Endothelial cell of umbilical vein (primary cell): ENCODE results near the gene FOXP1. TPM values are rescaled to one million over a fixed set of nuclear protein-coding genes. Genes with fewer than 3 reads are reported as not detected.

Source experiments
- BruUV-seq: library from RNA; stranded (reverse); fragments of 400-500 nt; replicated peaks from 2 replicates; lab custom pipeline; 2021; lab: Mats Ljungman, UMichigan
- CTCF ChIA-PET: fragments of 300-600, 350-600 bp; sonication (Branson Sonifier 250); formaldehyde crosslinking; loops from one replicate; lab custom pipeline; 2021; ENCODE audit warnings: antibody characterized with exemption, inconsistent platforms; lab: Charles Lee
- POLR2A ChIA-PET: fragments of 300-600, 350-600 bp; sonication (Branson Sonifier 250); formaldehyde crosslinking; loops from one replicate; lab custom pipeline; 2021; ENCODE audit warnings: antibody characterized with exemption, inconsistent platforms; lab: Charles Lee
- DNase-seq: peaks from one replicate; pipeline ENCODE4 v3.0.0-alpha.2; 2011; ENCODE audit warnings: low read depth, low spot score
- FAIRE-seq: peaks from 2 replicates; lab custom pipeline; 2011; peaks lifted over from hg19 to GRCh38; lab: Jason Lieb, UNC
- H2AFZ ChIP-seq: 2 replicates; pipeline ENCODE4 v1.6.0; 2012; ENCODE audit warnings: low read depth, low read length, control low read depth, inconsistent platforms
- H3K27ac ChIP-seq: 2 replicates; pipeline ENCODE4 v1.5.1; 2011; ENCODE audit warnings: low read depth, mild to moderate bottlenecking, control low read depth, low read length, moderate library complexity; ENCODE audit not compliant: insufficient read depth
- H3K27me3 ChIP-seq, 2 experiments: 2 replicates each; pipeline versions ENCODE4 v1.6.0 to v1.6.1; 2011; ENCODE audit warnings: low read length in 2 of 2, mixed read lengths in 1 of 2; ENCODE audit not compliant: control insufficient read depth in 2 of 2, insufficient read depth in 2 of 2
- H3K36me3 ChIP-seq, 2 experiments: 2 replicates in 1 of 2; 3 replicates in 1 of 2; pipeline ENCODE4 v1.5.1; 2011; ENCODE audit warnings: low read length in 2 of 2, mild to moderate bottlenecking in 1 of 2, moderate library complexity in 1 of 2; ENCODE audit not compliant: control insufficient read depth in 2 of 2, insufficient read depth in 2 of 2; ENCODE audit errors: extremely low read depth in 1 of 2
- H3K4me1 ChIP-seq: 3 replicates; pipeline ENCODE4 v1.5.1; 2011; ENCODE audit warnings: mild to moderate bottlenecking, low read length; ENCODE audit not compliant: control insufficient read depth, insufficient read depth; ENCODE audit errors: extremely low read depth
- H3K4me2 ChIP-seq: 2 replicates; pipeline ENCODE4 v1.6.1; 2011; ENCODE audit warnings: low read length, control low read depth, mixed read lengths; ENCODE audit not compliant: insufficient read depth
- H3K4me3 ChIP-seq, 3 experiments: fragments of 200-600 bp in 1 of 3; sonication (generic), shearing (Covaris generic) in 1 of 3; replicated peaks in 1 of 3; 2 replicates each; pipeline ENCODE4 v1.5.1; 2011 to 2016; ENCODE audit warnings: control low read depth in 3 of 3, low read length in 3 of 3, mild to moderate bottlenecking in 2 of 3, inconsistent platforms in 1 of 3, low read depth in 1 of 3, moderate library complexity in 1 of 3; ENCODE audit not compliant: insufficient read depth in 1 of 3
- H3K79me2 ChIP-seq: 2 replicates; pipeline ENCODE4 v1.6.0; 2012; ENCODE audit warnings: low read length, inconsistent platforms; ENCODE audit not compliant: control insufficient read depth, insufficient read depth
- H3K9ac ChIP-seq: replicated peaks from 2 replicates; pipeline ENCODE3; 2011; ENCODE audit warnings: low read length, control low read depth; ENCODE audit not compliant: insufficient read depth; ENCODE audit errors: extremely low read depth
- H3K9me1 ChIP-seq: replicated peaks from 3 replicates; pipeline ENCODE4 v1.6.0; 2011; ENCODE audit warnings: mild to moderate bottlenecking, low read length; ENCODE audit not compliant: control insufficient read depth, insufficient read depth; ENCODE audit errors: extremely low read depth
- H3K9me3 ChIP-seq: replicated peaks from 2 replicates; pipeline ENCODE4 v1.5.1; 2012; ENCODE audit warnings: low read length, inconsistent platforms; ENCODE audit not compliant: control insufficient read depth, insufficient read depth
- H4K20me1 ChIP-seq: replicated peaks from 2 replicates; pipeline ENCODE3; 2011; ENCODE audit warnings: mild to moderate bottlenecking, low read length; ENCODE audit not compliant: control insufficient read depth, insufficient read depth; ENCODE audit errors: extremely low read depth
- CTCF ChIP-seq, 2 donors: IDR thresholded peaks; 1 replicate in 1 of 2; 2 replicates in 1 of 2; pipeline ENCODE4 v1.5.1; 2011; ENCODE audit warnings: low read length in 2 of 2, mild to moderate bottlenecking in 2 of 2, moderate library complexity in 2 of 2, control low read depth in 1 of 2, inconsistent platforms in 1 of 2, low read depth in 1 of 2; ENCODE audit not compliant: insufficient read depth in 1 of 2; ENCODE audit errors: extremely low read depth in 1 of 2
- EZH2 ChIP-seq: IDR thresholded peaks from 2 replicates; pipeline ENCODE4 v1.6.1; 2012; ENCODE audit warnings: borderline replicate concordance, low read depth, mild to moderate bottlenecking, moderate library complexity, low read length, inconsistent platforms; ENCODE audit not compliant: severe bottlenecking
- FOS ChIP-seq: IDR thresholded peaks from 2 replicates; pipeline ENCODE4 v1.6.1; 2011; ENCODE audit warnings: mild to moderate bottlenecking, low read length, moderate library complexity, borderline replicate concordance; ENCODE audit not compliant: insufficient read depth
- GATA2 ChIP-seq: IDR thresholded peaks from 2 replicates; pipeline ENCODE4 v1.7.0; 2011; ENCODE audit warnings: low read depth, mild to moderate bottlenecking, moderate library complexity, mixed read lengths, low read length; ENCODE audit not compliant: insufficient read length, insufficient read depth
- JUN ChIP-seq: IDR thresholded peaks from 2 replicates; pipeline ENCODE4 v1.6.1; 2011; ENCODE audit warnings: borderline replicate concordance, low read depth; ENCODE audit not compliant: insufficient read length, insufficient read depth
- MAX ChIP-seq: IDR thresholded peaks from 2 replicates; pipeline ENCODE4 v1.6.1; 2011; ENCODE audit not compliant: insufficient read depth, insufficient read length
- MYC ChIP-seq: IDR thresholded peaks from one replicate; pipeline ENCODE4 v1.6.1; 2011; ENCODE audit warnings: mild to moderate bottlenecking, low read depth, low read length
- POLR2A ChIP-seq: IDR thresholded peaks from 2 replicates; pipeline ENCODE4 v1.6.1; 2012; ENCODE audit warnings: low read depth, mild to moderate bottlenecking, control low read depth, low read length
- POLR2AphosphoS5 ChIP-seq: IDR thresholded peaks from 2 replicates; pipeline ENCODE4 v1.6.1; 2012; ENCODE audit warnings: low read depth, mild to moderate bottlenecking, control low read depth, low read length, moderate library complexity; ENCODE audit not compliant: insufficient read depth
- dilution Hi-C: fragments of 300-500 bp; cut with MboI; formaldehyde crosslinking; loops from one replicate; pipeline ENCODE4 v1.15.0; 2019; ENCODE audit warnings: low sequenced_read_pairs; ENCODE audit not compliant: extremely low pct_ligation_motif_present
- intact Hi-C: fragments of 100-400 bp; cut with micrococcal nuclease; formaldehyde crosslinking; loops from one replicate; pipeline ENCODE4 v1.10.0; 2022
- polyA plus RNA-seq, 4 experiments: library from polyadenylated mRNA; depleted of rRNA in 3 of 4; stranded (reverse) in 3 of 4; unstranded in 1 of 4; fragments of >200 nt; gene quantifications; 2 replicates each; pipeline versions ENCODE4 v1.2.1 to v1.2.3, GENCODE V29; 2011 to 2012; ENCODE audit warnings: missing spikeins in 1 of 4
- total RNA-seq: library from RNA; stranded (reverse); gene quantifications from 2 replicates; pipeline ENCODE4 v1.2.3, GENCODE V29; 2021

FOXP1 gene
- total and polyA plus RNA-seq, 2 donors (not counting 3 experiments of a cell fraction or from before 2014, with no cell fraction given) = 41.0 to 107 TPM

GRCh38 chr3:71585131-71585530 is 1.6 kb upstream of the FOXP1 start:
- no peak for FAIRE-seq
- POLR2A ChIA-PET = interaction anchor here (0.8 kb wide), 1 partner anchor 188 kb away, joined by 3 read pairs; no protein-coding TSS in a partner anchor
- Histone ChIP-seq H3K9ac (peak overlapping the region; percentile 74), H2AFZ (peak overlapping the region; percentile 41), H3K79me2 (peaks cover 14% of the 10 kb centered on the region), H3K9me3 (no peaks in the 10 kb centered on the region), H3K27me3 (no peaks in the 10 kb centered on the region), H3K4me1 (peaks cover 28% of the 10 kb centered on the region), H4K20me1 (no peaks in the 10 kb centered on the region), H3K4me3 (peak overlapping the region in 1 of 3 experiments; percentile 64), H3K9me1 (no peaks in the 10 kb centered on the region), H3K36me3 (no peaks in the 10 kb centered on the region), H3K4me2 (peak overlapping the region; percentile 67), H3K27ac (peak overlapping the region; percentile 60)
- DNase-seq = peak; percentile 55
- intact Hi-C loops (loop anchor here (2.0 kb wide), 1 partner anchor 602 kb away; no protein-coding TSS in a partner anchor), dilution Hi-C loops (no loop called here)
- CTCF ChIA-PET = interaction anchor here (0.6 to 5.1 kb wide), 19 partner anchors 9 to 1053 kb away, joined by 3 to 32 read pairs (median 5); no protein-coding TSS in a partner anchor
- TF ChIP-seq JUN = no peak
- no peak for TF ChIP-seq MYC
- TF ChIP-seq EZH2 = no peak
- TF ChIP-seq FOS = no peak
- TF ChIP-seq POLR2A = no peak
- TF ChIP-seq MAX = no peak
- no peak for TF ChIP-seq POLR2AphosphoS5
- TF ChIP-seq GATA2 = no peak
- TF ChIP-seq CTCF (IDR thresholded peaks at IDR 0.05; ENCODE audit: extremely low read depth in 1 of 2, insufficient read depth in 1 of 2, low read depth in 1 of 2, low read length in 2 of 2) = no peak
- no TSS peak for BruUV-seq
